GM12865 (cell line): ENCODE data around the gene HRAS.
A peak's percentile ranks its signal among the peaks of the same experiment; 100 is the strongest.

Experiments used
- DNase-seq: peaks from one replicate; pipeline ENCODE4 v3.0.0; 2010; ENCODE audit warnings: low read depth
- H3K4me3 ChIP-seq: 2 replicates; pipeline ENCODE4 v1.5.1; 2011; ENCODE audit warnings: mild to moderate bottlenecking, low read depth, low read length, control low read depth
- CTCF ChIP-seq: IDR thresholded peaks from 2 replicates; pipeline ENCODE4 v1.5.1; 2011; ENCODE audit warnings: low read length, control low read depth, low read depth, inconsistent platforms; ENCODE audit not compliant: insufficient read depth; ENCODE audit errors: missing control alignments

Gene HRAS

GRCh38 chr11:559712-560304 is 24.4 kb upstream of the HRAS start:
- TF ChIP-seq CTCF: no peak
- peak overlapping the region; percentile 66 for H3K4me3 ChIP-seq
- DNase-seq: no peak

- TF ChIP-seq CTCF: no peak
- no peak overlapping the region for H3K4me3 ChIP-seq
- DNase-seq: no peak
Measured at GRCh38 chr11:559020-559620, 23.7 kb upstream of the HRAS start.

GRCh38 chr11:558503-558902 is 23.1 kb upstream of the HRAS start:
- no peak overlapping the region for H3K4me3 ChIP-seq
- DNase-seq: no peak
- no peak for TF ChIP-seq CTCF

- no peak for DNase-seq
- TF ChIP-seq CTCF: no peak
- H3K4me3 ChIP-seq: no peak overlapping the region
Measured at GRCh38 chr11:557328-558132, 22.2 kb upstream of the HRAS start.

- no peak overlapping the region for H3K4me3 ChIP-seq
- no peak for TF ChIP-seq CTCF
- no peak for DNase-seq
Measured at GRCh38 chr11:556662-557256, 21.4 kb upstream of the HRAS start.

- no peak for TF ChIP-seq CTCF
- no peak for DNase-seq
- no peak overlapping the region for H3K4me3 ChIP-seq
Measured at GRCh38 chr11:555780-556661, 20.6 kb upstream of the HRAS start.
